CD1c-positive myeloid dendritic cell (primary cell): ENCODE measurements around the gene MYB.
"Not testable (repeated sequence)": the region's sequence is repeated elsewhere in the genome, so short reads cannot be mapped to it uniquely, and the experiment has no call there.

ENCODE experiments used
- DNase-seq: peaks from one replicate; pipeline ENCODE4 v3.0.0-alpha.2; 2016; ENCODE audit errors: extremely low spot score

MYB gene

GRCh38 chr6:135180542-135181332 lies at the start of gene MYB:
TSS of gene MYB (plus strand) at chr6:135181308. CDS start at chr6:135181514, 206 bp downstream.
- DNase-seq, result peak; percentile 81

GRCh38 chr6:135132776-135133175 lies 48.3 kb upstream of the MYB start:
- no peak for DNase-seq

- DNase-seq, result no peak
Observed at GRCh38 chr6:135135835-135136234, 45.3 kb upstream of the MYB start.

GRCh38 chr6:135137826-135138225 lies 43.3 kb upstream of the MYB start:
- DNase-seq, result no peak

GRCh38 chr6:135141182-135141581 lies 39.9 kb upstream of the MYB start:
- no peak for DNase-seq

- DNase-seq, result no peak
Observed at GRCh38 chr6:135141728-135142127, 39.4 kb upstream of the MYB start.

- not testable (repeated sequence) for DNase-seq
Observed at GRCh38 chr6:135142232-135142631, 38.9 kb upstream of the MYB start.

GRCh38 chr6:135144673-135145062 lies 36.4 kb upstream of the MYB start:
- no peak for DNase-seq

- DNase-seq, result peak; percentile 42
Observed at GRCh38 chr6:135145063-135145800, 35.9 kb upstream of the MYB start.

GRCh38 chr6:135146162-135146934 lies 34.8 kb upstream of the MYB start:
- DNase-seq, result no peak

GRCh38 chr6:135147637-135148592 lies 33.2 kb upstream of the MYB start:
- no peak for DNase-seq

- no peak for DNase-seq
Observed at GRCh38 chr6:135148889-135149288, 32.2 kb upstream of the MYB start.

- DNase-seq, result no peak
Observed at GRCh38 chr6:135149376-135149775, 31.7 kb upstream of the MYB start.

- not testable (repeated sequence) for DNase-seq
Observed at GRCh38 chr6:135150481-135150880, 30.6 kb upstream of the MYB start.

GRCh38 chr6:135154125-135154524 lies 27.0 kb upstream of the MYB start:
- DNase-seq, result not testable (repeated sequence)

- no peak for DNase-seq
Observed at GRCh38 chr6:135158397-135158796, 22.7 kb upstream of the MYB start.

GRCh38 chr6:135159531-135159930 lies 21.6 kb upstream of the MYB start:
- DNase-seq, result no peak

- DNase-seq, result no peak
Observed at GRCh38 chr6:135161411-135162395, 19.4 kb upstream of the MYB start.

GRCh38 chr6:135162678-135163439 lies 18.2 kb upstream of the MYB start:
- peak; percentile 54 for DNase-seq
